ENCODE data around the gene ERBB4.
"Not testable (repeated sequence)": the region's sequence is repeated elsewhere in the genome, so short reads cannot be mapped to it uniquely, and the experiment has no call there.

The ERBB4 gene

DNA sequence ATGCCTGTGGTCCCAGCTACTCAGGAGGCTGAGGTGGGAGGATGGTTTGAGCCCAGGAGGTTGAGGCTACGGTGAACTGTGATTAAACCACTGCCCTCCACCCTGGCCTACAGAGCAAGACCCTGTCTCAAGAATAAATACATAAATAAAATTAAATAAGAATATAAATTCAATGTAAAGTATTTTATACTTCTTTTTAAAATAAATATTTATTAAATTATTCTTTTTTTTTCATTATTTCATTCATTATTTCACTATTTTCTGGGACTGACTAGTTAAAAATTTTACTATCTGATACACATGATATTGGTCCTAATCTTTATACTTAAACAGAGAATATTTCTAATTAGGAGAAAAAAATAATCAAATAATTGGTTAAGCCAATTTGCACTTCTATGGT lies 917.6 kb downstream of the ERBB4 start:
- no peak for DNase-seq

DNA sequence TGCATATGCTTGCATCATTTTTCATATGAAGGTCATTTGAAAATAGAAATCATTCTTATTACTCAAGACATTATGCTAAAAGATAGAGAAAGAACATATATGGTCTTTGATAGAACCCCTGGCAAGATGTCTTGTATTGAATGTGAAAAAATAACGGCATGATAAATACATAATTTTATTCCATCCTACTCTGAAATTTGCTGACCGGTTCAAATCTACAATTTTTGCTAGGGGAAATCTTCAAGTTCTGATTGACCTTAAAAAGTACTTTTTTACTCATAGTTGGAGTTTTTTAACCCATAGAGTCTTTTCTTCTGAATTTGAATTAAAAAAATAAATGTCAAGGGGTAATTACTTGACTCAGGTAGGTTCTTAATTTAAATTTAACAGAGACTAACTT lies 920.8 kb downstream of the ERBB4 start:
- no peak for DNase-seq

DNA sequence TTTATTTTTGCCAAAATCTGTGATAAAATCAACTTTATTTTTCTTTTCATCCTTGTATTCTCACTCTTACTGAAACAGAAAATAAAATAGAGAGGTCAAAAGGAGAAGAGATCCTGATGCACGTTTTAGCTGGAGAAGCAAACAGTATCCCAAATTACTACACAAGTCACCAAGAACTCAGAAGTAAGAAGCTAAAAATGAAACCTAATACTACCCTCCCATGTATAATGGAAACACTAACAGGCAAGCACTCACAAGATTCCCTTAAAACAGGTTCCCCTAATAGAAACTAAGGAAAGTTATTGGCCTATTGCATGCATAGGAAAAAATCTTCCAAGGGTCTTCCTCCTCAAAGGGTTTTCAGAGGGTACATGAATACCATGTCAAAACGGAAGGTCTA lies 927.0 kb downstream of the ERBB4 start:
- DNase-seq = no peak

DNA sequence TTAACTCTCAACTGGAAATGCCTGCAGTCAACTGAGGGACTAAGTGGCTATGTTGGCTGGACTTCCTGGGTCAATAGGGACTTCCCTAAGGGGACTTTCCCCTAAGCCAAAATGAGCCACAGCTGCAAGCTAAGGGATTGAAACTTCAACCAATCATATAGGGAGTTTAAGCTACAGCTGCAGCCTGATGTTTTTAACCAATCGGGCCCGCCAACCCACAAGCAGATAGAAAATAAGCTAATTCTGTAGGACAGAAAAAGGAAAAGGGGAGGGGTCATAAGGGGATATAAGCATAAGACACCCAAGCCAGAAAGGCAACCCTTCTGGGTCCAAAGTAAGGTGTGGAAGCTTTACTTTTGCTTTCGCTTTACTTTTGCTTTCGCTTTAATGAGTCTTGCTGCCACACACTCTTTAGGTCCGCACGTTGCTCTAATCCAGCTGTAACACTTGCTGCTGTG lies 927.5 kb downstream of the ERBB4 start:
- DNase-seq = no peak

GRCh38 chr2:211609127-211609526 lies 929.5 kb downstream of the ERBB4 start:
- DNase-seq = no peak

GRCh38 chr2:211599146-211599545 lies 939.5 kb downstream of the ERBB4 start:
- DNase-seq = no peak

DNA sequence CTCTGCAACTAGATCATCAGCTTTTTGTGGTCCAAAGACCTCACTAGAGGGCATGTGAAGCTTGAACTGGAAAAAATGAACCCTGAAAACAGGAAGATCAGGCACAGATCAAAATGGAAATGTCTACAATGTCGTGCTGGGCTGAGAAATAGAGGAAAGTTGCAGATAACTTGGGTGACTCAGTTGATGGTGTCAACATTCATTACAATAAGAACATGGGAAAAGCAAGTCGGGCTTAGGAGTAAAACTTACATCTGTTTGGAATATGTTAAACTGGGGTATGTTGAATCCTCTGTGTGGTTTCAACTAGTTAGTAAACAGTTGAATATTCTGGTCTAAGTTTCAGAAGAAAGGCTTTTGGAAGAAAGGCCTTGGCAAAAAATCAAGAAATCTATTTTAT lies 940.4 kb downstream of the ERBB4 start:
- no peak for DNase-seq

DNA sequence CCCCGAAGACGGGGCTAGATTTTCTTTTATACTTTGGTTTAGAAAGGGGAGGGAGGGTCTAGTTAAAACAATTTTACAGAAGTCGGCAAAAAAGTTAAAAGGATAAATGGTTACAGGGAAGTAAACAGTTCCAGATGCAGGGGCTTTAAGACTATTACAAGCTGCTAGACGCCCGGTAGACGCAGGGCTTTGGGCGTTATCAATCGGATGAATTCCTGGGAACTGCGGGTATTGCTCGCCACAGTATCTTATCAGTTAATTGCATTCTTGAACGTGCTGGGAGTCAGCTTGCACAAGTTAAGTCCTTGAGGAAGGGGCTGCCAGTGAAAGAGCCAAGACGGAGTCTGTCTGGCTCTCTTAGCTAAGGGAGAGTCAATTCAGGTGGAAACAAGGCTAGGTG lies 946.6 kb downstream of the ERBB4 start:
- not testable (repeated sequence) for DNase-seq

GRCh38 chr2:211591426-211591825 lies 947.2 kb downstream of the ERBB4 start:
- DNase-seq = no peak

- DNase-seq = no peak
Observed at GRCh38 chr2:211568439-211568838, 970.2 kb downstream of the ERBB4 start.

- DNase-seq = no peak
Observed at GRCh38 chr2:211564441-211564840, 974.2 kb downstream of the ERBB4 start.

DNA sequence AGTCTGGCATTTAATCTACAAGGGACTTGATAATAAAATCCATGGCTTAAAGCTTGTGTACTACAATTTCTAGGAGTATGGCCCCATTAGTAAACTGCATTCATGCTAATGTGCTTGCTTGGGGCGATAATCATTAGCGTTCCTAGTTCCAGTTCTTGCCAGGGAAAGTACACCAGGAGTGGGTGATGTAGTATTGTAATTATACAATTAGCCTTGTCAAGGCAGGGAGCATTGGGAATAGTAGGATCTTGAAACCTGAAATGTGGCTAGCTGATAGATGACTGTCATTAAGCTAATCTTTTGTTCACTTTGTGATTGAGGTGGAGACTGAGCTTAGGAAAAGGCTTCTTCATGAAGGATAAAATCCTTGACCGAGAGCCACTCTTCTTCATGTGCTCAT lies 993.0 kb downstream of the ERBB4 start:
- no peak for DNase-seq

GRCh38 chr2:211534632-211535031 lies 1004.0 kb downstream of the ERBB4 start:
- DNase-seq = peak in 6 of 58 donors; percentile 0 to 15 (median 3)

- DNase-seq = not testable (repeated sequence)
Observed at GRCh38 chr2:211524248-211524647, 1014.4 kb downstream of the ERBB4 start.

DNA sequence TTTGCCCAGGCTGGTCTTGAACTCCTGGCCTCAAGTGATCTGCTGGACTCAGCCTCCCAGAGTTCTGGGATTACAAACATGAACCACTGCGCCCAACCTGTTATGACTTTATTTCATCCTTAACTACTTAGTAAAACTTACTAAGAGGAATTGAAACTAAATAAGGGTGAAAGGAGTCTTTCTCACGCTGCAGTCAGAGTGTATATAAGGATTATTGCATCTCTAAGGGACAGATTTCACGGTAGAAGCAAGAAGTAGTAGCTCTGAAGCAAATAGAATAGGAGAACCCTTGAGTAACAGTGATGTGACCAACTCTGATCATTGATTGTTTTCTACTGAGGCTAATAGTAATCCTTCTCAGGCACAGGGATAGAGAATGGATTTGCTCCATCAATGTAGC lies 1022.1 kb downstream of the ERBB4 start:
- no peak for DNase-seq

DNA sequence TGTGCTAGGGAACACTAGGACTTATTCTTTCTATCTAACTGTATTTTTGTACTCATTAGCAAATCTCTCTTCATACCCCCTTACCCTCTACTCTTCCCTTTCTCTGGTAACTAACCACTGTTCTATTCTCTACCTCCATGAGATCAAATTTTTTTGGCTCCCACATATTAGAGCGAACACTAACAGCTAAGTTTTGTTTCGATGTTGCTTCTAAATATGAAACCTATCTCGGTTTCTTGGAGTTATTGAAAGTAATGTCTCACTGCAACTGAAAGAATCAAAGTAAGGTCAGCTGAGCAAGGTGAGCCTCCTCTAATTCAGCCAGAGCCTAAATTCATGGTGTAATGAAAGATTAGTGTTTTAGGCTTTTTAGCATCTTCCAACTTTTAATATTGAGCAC lies 1024.6 kb downstream of the ERBB4 start:
- no peak for DNase-seq

GRCh38 chr2:211513446-211513845 lies 1025.2 kb downstream of the ERBB4 start:
- no peak for DNase-seq

DNA sequence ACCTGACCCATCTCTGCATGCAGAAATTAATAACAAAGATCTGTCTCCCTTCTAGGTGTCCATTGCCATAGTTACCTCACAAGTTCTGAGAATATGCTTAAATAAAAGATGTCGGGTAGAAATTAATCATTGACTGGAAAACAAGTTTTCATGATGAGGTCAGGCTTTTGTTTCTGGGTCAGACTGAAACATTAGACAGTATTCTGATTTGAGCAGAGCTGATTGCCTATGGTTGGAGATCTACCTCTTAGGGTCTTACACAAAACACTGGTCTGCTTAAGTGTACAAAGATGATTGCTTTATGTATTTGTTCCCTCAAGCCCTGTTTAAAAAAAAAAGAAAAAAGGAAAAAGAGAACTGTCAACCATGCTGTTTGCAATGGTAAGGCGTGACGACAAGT lies 1025.8 kb downstream of the ERBB4 start:
- no peak for DNase-seq

GRCh38 chr2:211503856-211504255 lies 1034.7 kb downstream of the ERBB4 start:
- DNase-seq = no peak

GRCh38 chr2:211503198-211503597 lies 1035.4 kb downstream of the ERBB4 start:
- no peak for DNase-seq

GRCh38 chr2:211498551-211499205 lies 1039.9 kb downstream of the ERBB4 start:
- no peak for DNase-seq

DNA sequence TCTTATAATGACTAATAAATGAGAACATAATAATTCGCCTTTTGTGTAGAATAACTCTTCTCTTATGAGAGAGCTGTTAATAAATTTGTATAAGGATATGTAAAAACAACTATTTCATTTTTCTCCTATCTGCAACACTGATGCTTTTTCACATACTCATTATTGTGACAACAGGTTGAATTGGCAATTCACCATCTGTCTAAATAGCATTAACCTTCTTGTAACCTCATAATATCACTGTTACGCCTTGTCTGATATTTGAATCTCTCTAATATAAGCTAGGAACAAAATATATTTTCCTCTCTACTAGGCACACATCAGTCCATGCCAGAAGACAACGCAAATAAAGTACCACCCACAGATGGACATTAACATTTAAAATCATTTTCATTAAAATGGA lies 1043.3 kb downstream of the ERBB4 start:
- no peak for DNase-seq

DNA sequence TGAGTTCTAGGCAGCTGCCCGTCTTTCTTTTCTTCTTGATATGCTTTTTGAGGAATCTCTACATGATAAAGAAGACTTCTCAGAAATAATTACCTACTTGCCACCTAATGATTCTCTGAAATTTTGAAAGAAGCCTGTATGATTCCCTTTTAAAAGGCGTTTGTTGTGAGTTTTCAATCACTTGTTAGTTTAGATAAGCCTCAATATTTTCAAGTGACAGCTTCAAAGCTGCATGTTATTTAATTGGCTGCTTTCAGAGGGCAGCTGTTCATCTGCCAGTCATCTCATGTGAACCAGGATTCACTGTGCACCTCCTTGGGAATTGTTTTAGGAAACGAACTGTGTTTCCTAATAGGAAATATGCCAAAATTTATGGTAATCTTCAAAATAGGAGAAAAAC lies 1044.1 kb downstream of the ERBB4 start:
- DNase-seq = no peak

DNA sequence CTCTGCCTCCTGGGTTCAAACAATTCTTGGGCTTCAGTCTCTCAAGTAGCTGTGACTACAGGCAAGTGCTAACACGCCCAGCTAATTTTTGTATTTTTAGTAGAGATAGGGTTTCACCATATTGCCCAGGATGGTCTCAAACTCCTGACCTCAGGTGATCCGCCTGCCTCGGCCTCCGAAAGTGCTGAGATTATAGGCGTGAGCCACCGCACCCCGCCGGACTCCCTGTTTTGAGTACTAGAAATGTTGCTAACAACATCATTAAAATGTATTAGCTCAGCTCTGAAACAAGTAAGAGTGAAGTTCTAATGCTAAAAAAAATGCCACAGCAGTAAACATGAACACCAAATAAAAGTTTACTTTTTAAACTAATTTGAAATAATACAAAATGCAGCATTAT lies 1044.5 kb downstream of the ERBB4 start:
- no peak for DNase-seq

All from anterior cingulate cortex (tissue), 58 donors.